Activated CD4-positive, CD25-positive, alpha-beta regulatory T cell (primary cell): ENCODE measurements around the gene ELL.
A peak's percentile ranks its signal among the peaks of the same experiment; 100 is the strongest.
"Not testable (repeated sequence)": the region's sequence is repeated elsewhere in the genome, so short reads cannot be mapped to it uniquely, and the experiment has no call there.

Experiments used
- DNase-seq, 4 experiments: peaks; one replicate each; lab custom pipeline; 2025; lab: John Stamatoyannopoulos, UW

ELL gene

GRCh38 chr19:18422530-18423191 is 99.2 kb downstream of the ELL start:
- no peak for DNase-seq

GRCh38 chr19:18421371-18421959 is 100.4 kb downstream of the ELL start:
- DNase-seq, result no peak

GRCh38 chr19:18420930-18421329 is 100.9 kb downstream of the ELL start:
- DNase-seq, result no peak

- DNase-seq, result no peak
Measured at GRCh38 chr19:18419699-18420460, 102.0 kb downstream of the ELL start.

GRCh38 chr19:18419195-18419698 is 102.6 kb downstream of the ELL start, which contains the start of gene SSBP4:
SSBP4 (plus strand) TSS chr19:18419398; CDS start chr19:18419649, 251 bp downstream.
- DNase-seq, result peak; percentile 42 to 63 (median 58)

GRCh38 chr19:18418483-18419194 is 103.2 kb downstream of the ELL start:
- no peak for DNase-seq

GRCh38 chr19:18418029-18418482 is 103.8 kb downstream of the ELL start:
- no peak for DNase-seq

- no peak for DNase-seq
Measured at GRCh38 chr19:18417250-18418028, 104.4 kb downstream of the ELL start.

- DNase-seq, result no peak
Measured at GRCh38 chr19:18416778-18417249, 105.1 kb downstream of the ELL start.

GRCh38 chr19:18415178-18415867 is 106.5 kb downstream of the ELL start:
- DNase-seq, result no peak

GRCh38 chr19:18414504-18415177 is 107.2 kb downstream of the ELL start:
- no peak for DNase-seq

- DNase-seq, result no peak
Measured at GRCh38 chr19:18412610-18413239, 109.1 kb downstream of the ELL start.

- DNase-seq, result no peak
Measured at GRCh38 chr19:18408053-18408476, 113.8 kb downstream of the ELL start.

GRCh38 chr19:18406749-18407148 is 115.1 kb downstream of the ELL start:
- no peak for DNase-seq

GRCh38 chr19:18405754-18406153 is 116.1 kb downstream of the ELL start:
- not testable (repeated sequence) for DNase-seq

- DNase-seq, result not testable (repeated sequence)
Measured at GRCh38 chr19:18402455-18403248, 119.2 kb downstream of the ELL start.

GRCh38 chr19:18401580-18402112 is 120.2 kb downstream of the ELL start:
- DNase-seq, result no peak

- no peak for DNase-seq
Measured at GRCh38 chr19:18399008-18399407, 122.9 kb downstream of the ELL start.
